ENCODE measurements around the gene SCG2. TPM values are rescaled to one million over a fixed set of nuclear protein-coding genes. Genes with fewer than 3 reads are reported as not detected.

Gene SCG2
- polyA plus RNA-seq, 1 donor (not counting 4 experiments of a cell fraction or from before 2014, with no cell fraction given), result 0.10 TPM

DNA sequence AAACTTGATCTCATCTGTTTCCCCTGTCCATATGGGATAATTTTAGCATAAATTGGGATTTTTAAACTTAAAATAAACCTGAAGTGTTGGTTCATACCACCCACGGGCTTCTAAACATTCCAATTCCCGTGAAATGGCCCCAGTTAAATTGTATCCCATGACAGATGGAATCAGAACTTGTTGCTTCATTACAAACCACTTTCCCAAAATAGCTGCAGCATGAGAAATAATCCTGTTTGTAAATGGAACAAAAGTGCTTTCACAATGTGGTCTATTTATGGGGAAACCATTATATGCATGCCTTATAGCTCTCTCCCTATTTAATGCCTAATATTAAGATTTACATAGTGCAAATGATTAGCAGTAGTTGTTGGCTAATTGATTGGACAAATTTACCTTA is 15.9 kb downstream of the SCG2 start:
- H3K27me3 ChIP-seq (ENCODE audit: control insufficient read depth, extremely low read depth, insufficient read depth, low read length), result no peaks in the 10 kb centered on the region
- TF ChIP-seq, protein P1, sequence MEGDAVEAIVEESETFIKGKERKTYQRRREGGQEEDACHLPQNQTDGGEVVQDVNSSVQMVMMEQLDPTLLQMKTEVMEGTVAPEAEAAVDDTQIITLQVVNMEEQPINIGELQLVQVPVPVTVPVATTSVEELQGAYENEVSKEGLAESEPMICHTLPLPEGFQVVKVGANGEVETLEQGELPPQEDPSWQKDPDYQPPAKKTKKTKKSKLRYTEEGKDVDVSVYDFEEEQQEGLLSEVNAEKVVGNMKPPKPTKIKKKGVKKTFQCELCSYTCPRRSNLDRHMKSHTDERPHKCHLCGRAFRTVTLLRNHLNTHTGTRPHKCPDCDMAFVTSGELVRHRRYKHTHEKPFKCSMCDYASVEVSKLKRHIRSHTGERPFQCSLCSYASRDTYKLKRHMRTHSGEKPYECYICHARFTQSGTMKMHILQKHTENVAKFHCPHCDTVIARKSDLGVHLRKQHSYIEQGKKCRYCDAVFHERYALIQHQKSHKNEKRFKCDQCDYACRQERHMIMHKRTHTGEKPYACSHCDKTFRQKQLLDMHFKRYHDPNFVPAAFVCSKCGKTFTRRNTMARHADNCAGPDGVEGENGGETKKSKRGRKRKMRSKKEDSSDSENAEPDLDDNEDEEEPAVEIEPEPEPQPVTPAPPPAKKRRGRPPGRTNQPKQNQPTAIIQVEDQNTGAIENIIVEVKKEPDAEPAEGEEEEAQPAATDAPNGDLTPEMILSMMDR (optimal IDR thresholded peaks at IDR 0.05 in 1 of 3, IDR thresholded peaks at IDR 0.05 in 1 of 3, conservative IDR thresholded peaks at IDR 0.05 in 1 of 3; ENCODE audit: extremely low read depth in 1 of 3, insufficient read depth in 2 of 3, low read length in 3 of 3), result no peak
- no peak for TF ChIP-seq EZH2 (IDR thresholded peaks at IDR 0.05; ENCODE audit: low read length)
- H4K20me1 ChIP-seq (ENCODE audit: control insufficient read depth, extremely low read depth, insufficient read depth, low read length), result no peaks in the 10 kb centered on the region
- DNase-seq (ENCODE audit: low read depth, low spot score) (no peak), FAIRE-seq (no peak)
- no peaks in the 10 kb centered on the region for H3K36me3 ChIP-seq (ENCODE audit: control insufficient read depth in 2 of 2, extremely low read depth in 1 of 2, insufficient read depth in 2 of 2, low read length in 2 of 2)
- H3K4me2 ChIP-seq (ENCODE audit: control insufficient read depth, extremely low read depth, insufficient read depth, low read depth, low read length), result no peak overlapping the region
- H3K9me3 ChIP-seq (ENCODE audit: control insufficient read depth, low read depth, low read length), result no peaks in the 10 kb centered on the region
- H3K27ac ChIP-seq (ENCODE audit: control insufficient read depth, insufficient read depth, low read length), result no peak overlapping the region
- H3K9ac ChIP-seq (ENCODE audit: control insufficient read depth, extremely low read depth, insufficient read depth, low read length), result no peak overlapping the region
- no peaks in the 10 kb centered on the region for H3K79me2 ChIP-seq (ENCODE audit: control insufficient read depth, insufficient read depth, low read length)
- H3K9me1 ChIP-seq (ENCODE audit: control insufficient read depth, extremely low read depth, insufficient read depth, low read length), result no peaks in the 10 kb centered on the region
- H3K4me3 ChIP-seq (ENCODE audit: control insufficient read depth in 2 of 3, extremely low read depth in 1 of 3, insufficient read depth in 2 of 3, low read depth in 1 of 3, low read length in 3 of 3), result no peak overlapping the region
- H2AFZ ChIP-seq (ENCODE audit: control insufficient read depth, low read length), result no peak overlapping the region
- dilution Hi-C loops (cut with MboI; ENCODE audit: extremely low pct_ligation_motif_present, low sequenced_read_pairs), result no loop called here
- H3K4me1 ChIP-seq (ENCODE audit: control insufficient read depth, extremely low read depth, insufficient read depth, low read length), result no peaks in the 10 kb centered on the region

DNA sequence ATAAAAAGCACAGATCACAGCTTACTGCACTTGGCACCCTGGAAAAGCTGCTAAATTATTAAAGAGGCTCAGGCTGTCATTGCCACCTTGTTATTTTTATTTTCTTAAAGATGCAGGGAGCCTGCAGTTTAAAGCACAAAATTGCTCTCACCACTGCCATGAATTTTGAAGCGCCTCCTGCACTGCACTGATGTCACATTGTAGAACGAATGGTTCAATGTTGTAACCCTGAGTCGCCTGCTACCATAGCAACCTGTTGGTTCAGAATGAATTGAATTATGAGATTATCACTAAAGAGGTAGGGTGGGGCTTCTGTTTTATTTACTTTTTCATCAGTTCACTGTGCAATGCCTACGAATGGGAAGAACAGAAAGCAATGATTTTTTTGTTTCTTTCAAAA is 16.5 kb downstream of the SCG2 start:
- TF ChIP-seq EZH2 (IDR thresholded peaks at IDR 0.05; ENCODE audit: low read length), result no peak
- TF ChIP-seq, protein P1 (optimal IDR thresholded peaks at IDR 0.05 in 1 of 3, IDR thresholded peaks at IDR 0.05 in 1 of 3, conservative IDR thresholded peaks at IDR 0.05 in 1 of 3; ENCODE audit: extremely low read depth in 1 of 3, insufficient read depth in 2 of 3, low read length in 3 of 3), result no peak
- no peak overlapping the region for H3K9ac ChIP-seq (ENCODE audit: control insufficient read depth, extremely low read depth, insufficient read depth, low read length)
- no peak for DNase-seq (ENCODE audit: low read depth, low spot score)
- dilution Hi-C loops (cut with MboI; ENCODE audit: extremely low pct_ligation_motif_present, low sequenced_read_pairs), result no loop called here
- H3K9me3 ChIP-seq (ENCODE audit: control insufficient read depth, low read depth, low read length), result no peaks in the 10 kb centered on the region
- H2AFZ ChIP-seq (ENCODE audit: control insufficient read depth, low read length), result no peak overlapping the region
- no peak overlapping the region for H3K4me2 ChIP-seq (ENCODE audit: control insufficient read depth, extremely low read depth, insufficient read depth, low read depth, low read length)
- no peaks in the 10 kb centered on the region for H3K27me3 ChIP-seq (ENCODE audit: control insufficient read depth, extremely low read depth, insufficient read depth, low read length)
- no peaks in the 10 kb centered on the region for H3K79me2 ChIP-seq (ENCODE audit: control insufficient read depth, insufficient read depth, low read length)
- no peak for FAIRE-seq
- H3K9me1 ChIP-seq (ENCODE audit: control insufficient read depth, extremely low read depth, insufficient read depth, low read length), result no peaks in the 10 kb centered on the region
- H3K4me1 ChIP-seq (ENCODE audit: control insufficient read depth, extremely low read depth, insufficient read depth, low read length), result no peaks in the 10 kb centered on the region
- H4K20me1 ChIP-seq (ENCODE audit: control insufficient read depth, extremely low read depth, insufficient read depth, low read length), result no peaks in the 10 kb centered on the region
- H3K27ac ChIP-seq (ENCODE audit: control insufficient read depth, insufficient read depth, low read length), result no peak overlapping the region
- no peak overlapping the region for H3K4me3 ChIP-seq (ENCODE audit: control insufficient read depth in 2 of 3, extremely low read depth in 1 of 3, insufficient read depth in 2 of 3, low read depth in 1 of 3, low read length in 3 of 3)
- H3K36me3 ChIP-seq (ENCODE audit: control insufficient read depth in 2 of 2, extremely low read depth in 1 of 2, insufficient read depth in 2 of 2, low read length in 2 of 2), result no peaks in the 10 kb centered on the region

Measured in keratinocyte (primary cell).